ENCODE results near the gene IMPG1. TPM values are rescaled to one million over a fixed set of nuclear protein-coding genes. Genes with fewer than 3 reads are reported as not detected.
A peak's percentile ranks its signal among the peaks of the same experiment; 100 is the strongest.

Gene IMPG1
- total RNA-seq, 1 donor from 2014 or later, result not detected

DNA sequence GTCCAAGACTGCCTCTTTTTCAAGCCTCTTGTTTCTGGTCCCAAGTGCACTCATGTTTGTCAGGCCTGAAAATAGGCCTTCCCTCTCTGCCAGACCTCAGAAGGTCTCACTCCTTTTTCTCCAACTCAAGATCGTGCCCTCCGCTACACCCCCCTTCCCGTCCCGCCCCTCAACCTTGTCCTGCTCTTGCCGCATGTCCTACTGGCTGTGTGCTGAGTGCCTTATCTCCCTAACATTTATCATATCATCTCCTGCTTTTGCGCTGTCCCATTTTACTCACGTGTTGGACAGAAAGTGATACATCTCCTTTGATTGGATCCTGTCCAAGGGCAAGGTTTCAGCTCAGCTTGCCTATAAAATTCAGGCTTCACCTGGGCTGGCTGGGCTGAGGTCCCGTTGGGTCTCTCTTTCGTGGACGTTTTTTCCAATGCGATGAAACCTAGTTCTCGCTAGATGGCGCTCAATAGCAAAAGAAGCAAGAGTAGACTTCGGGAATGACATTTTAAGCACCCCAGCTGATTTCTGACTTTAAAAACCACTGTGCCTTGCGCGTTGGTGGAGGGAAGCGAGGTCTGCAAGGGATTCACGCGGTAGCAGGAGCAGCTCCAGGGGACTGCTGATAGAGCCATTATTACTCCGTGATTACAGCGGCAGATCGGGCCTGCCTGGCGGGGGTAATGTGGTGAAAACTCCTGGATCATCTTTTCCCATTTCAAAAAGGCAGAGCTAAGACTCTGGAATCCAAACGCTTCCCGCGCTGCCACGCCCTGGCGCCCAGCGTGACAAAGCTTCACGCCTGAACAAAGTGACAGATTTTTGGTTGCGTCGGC lies 137.6 kb downstream of the IMPG1 start:
- peaks cover 7% of the 10 kb centered on the region for H3K27me3 Mint-ChIP-seq (ENCODE audit: unreplicated experiment)

DNA sequence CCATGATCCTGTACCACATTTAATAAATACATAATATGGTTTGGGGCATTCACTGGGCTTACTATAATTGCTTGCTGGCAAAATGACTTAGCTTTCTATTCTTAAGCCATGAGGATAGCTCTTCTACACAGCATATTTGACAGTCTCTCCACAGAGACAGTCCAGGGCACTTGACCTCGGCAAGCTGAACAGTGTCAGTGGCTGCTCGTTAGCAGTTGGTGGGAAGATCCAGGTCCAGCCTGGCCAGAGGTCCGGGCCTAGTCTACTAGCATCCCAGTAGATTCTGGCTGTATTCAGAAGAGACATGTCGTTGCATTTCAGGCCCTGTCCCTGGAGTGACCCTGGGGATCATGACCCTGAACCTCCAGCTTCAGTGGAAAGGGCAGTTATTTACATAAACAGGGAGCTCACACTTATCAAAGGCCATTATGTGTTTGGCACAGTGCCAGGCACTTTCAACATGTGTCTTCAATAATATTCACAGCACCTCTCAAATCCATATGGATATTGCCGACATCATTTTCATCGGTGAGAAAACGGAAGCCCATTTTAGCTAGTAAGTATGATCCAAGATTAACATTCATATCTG lies 139.0 kb downstream of the IMPG1 start:
- Mint-ChIP-seq H3K27ac (ENCODE audit: unreplicated experiment) (no peak overlapping the region), H3K9me3 (ENCODE audit: unreplicated experiment) (no peaks in the 10 kb centered on the region), H3K4me3 (ENCODE audit: unreplicated experiment) (no peak overlapping the region), H3K4me1 (ENCODE audit: unreplicated experiment) (peaks cover 10% of the 10 kb centered on the region), H3K36me3 (ENCODE audit: unreplicated experiment) (no peaks in the 10 kb centered on the region), H3K27me3 (ENCODE audit: unreplicated experiment) (peaks cover 2% of the 10 kb centered on the region)
- no peak for TF ChIP-seq CTCF (IDR thresholded peaks at IDR 0.05)
- no peak for DNase-seq (ENCODE audit: extremely low spot score, unreplicated experiment)

More for the DNA sequence above, 137.6 kb downstream of the IMPG1 start:
- TF ChIP-seq CTCF (IDR thresholded peaks at IDR 0.05), result peak; percentile 83
- DNase-seq (ENCODE audit: extremely low spot score, unreplicated experiment), result no peak
- Mint-ChIP-seq H3K4me3 (ENCODE audit: unreplicated experiment) (peak overlapping the region; percentile 77), H3K9me3 (ENCODE audit: unreplicated experiment) (no peaks in the 10 kb centered on the region), H3K27ac (ENCODE audit: unreplicated experiment) (no peak overlapping the region), H3K36me3 (ENCODE audit: unreplicated experiment) (no peaks in the 10 kb centered on the region), H3K4me1 (ENCODE audit: unreplicated experiment) (peaks cover 10% of the 10 kb centered on the region)

DNA sequence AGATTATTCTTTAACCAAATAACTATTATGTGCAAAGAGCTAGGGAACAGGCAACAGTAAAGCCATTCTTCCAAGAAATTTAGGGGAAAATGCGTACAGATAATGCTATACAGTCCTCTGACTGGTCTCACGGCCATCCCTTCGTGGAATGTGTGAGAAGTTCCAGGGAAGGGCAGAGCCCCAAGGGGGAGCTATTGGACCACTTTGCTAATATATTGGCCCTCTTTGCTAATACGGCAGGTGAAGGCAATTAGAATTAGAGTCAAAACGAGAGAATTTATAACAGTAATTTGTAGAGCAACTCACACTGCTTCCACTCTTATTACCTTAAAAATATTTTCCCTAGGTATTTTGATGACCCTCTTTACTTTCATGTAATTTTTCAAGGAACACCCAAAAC lies 140.4 kb downstream of the IMPG1 start:
- no peak for DNase-seq (ENCODE audit: extremely low spot score, unreplicated experiment)
- H3K4me3 Mint-ChIP-seq (ENCODE audit: unreplicated experiment), result no peak overlapping the region

DNA sequence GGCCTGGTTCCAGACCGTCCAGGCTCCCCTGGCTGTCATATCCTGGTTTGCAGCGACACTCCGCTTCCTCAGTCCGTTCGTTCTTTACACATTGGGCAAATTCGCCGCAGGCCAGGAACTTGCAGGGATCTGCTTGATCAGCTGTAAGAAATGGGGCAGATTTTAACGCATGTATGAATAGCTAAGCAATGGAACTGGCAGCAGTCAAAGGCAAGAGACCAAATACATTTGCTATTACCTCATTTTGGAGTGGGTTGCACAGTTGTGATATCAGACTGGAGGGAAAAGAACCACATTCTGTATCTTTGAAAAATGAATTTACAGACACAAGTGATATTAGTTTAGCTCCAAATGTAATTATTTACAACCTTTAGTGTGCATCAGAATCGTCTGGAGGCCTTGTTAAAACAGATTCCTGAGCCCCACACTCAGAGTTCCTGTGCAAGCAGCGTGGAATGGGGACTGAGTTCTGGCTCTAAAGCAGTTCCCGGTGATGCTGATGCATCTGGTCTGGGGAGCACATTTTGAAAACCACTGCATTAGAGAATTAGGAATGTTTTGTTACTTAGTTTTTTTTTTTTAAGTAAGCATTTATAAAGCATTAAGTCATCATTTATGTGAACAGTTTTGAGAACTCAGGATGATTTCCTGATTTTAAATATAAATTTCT lies 141.3 kb downstream of the IMPG1 start:
- Mint-ChIP-seq H3K4me1 (ENCODE audit: unreplicated experiment) (peaks cover 10% of the 10 kb centered on the region), H3K27me3 (ENCODE audit: unreplicated experiment) (peaks cover 2% of the 10 kb centered on the region), H3K4me3 (ENCODE audit: unreplicated experiment) (no peak overlapping the region), H3K9me3 (ENCODE audit: unreplicated experiment) (no peaks in the 10 kb centered on the region), H3K27ac (ENCODE audit: unreplicated experiment) (no peak overlapping the region), H3K36me3 (ENCODE audit: unreplicated experiment) (no peaks in the 10 kb centered on the region)
- no peak for TF ChIP-seq CTCF (IDR thresholded peaks at IDR 0.05)
- no peak for DNase-seq (ENCODE audit: extremely low spot score, unreplicated experiment)

More for the DNA sequence above, 140.4 kb downstream of the IMPG1 start:
- H3K4me1 Mint-ChIP-seq (ENCODE audit: unreplicated experiment), result peaks cover 10% of the 10 kb centered on the region
- H3K36me3 Mint-ChIP-seq (ENCODE audit: unreplicated experiment), result no peaks in the 10 kb centered on the region
- no peaks in the 10 kb centered on the region for H3K9me3 Mint-ChIP-seq (ENCODE audit: unreplicated experiment)
- H3K27ac Mint-ChIP-seq (ENCODE audit: unreplicated experiment), result no peak overlapping the region
- TF ChIP-seq CTCF (IDR thresholded peaks at IDR 0.05), result peak; percentile 61
- peaks cover 2% of the 10 kb centered on the region for H3K27me3 Mint-ChIP-seq (ENCODE audit: unreplicated experiment)
